SH-SY5Y (cell line): Measurements from ENCODE around the gene MAGEF1.

Experiments used
- GATA2 ChIP-seq: IDR thresholded peaks from 2 replicates; pipeline ENCODE4 v1.6.1; 2011; ENCODE audit warnings: mild to moderate bottlenecking, low read depth, low read length
- GATA3 ChIP-seq: IDR thresholded peaks from 2 replicates; pipeline ENCODE4 v1.6.1; 2011; ENCODE audit warnings: low read depth, mild to moderate bottlenecking, low read length, moderate library complexity

DNA sequence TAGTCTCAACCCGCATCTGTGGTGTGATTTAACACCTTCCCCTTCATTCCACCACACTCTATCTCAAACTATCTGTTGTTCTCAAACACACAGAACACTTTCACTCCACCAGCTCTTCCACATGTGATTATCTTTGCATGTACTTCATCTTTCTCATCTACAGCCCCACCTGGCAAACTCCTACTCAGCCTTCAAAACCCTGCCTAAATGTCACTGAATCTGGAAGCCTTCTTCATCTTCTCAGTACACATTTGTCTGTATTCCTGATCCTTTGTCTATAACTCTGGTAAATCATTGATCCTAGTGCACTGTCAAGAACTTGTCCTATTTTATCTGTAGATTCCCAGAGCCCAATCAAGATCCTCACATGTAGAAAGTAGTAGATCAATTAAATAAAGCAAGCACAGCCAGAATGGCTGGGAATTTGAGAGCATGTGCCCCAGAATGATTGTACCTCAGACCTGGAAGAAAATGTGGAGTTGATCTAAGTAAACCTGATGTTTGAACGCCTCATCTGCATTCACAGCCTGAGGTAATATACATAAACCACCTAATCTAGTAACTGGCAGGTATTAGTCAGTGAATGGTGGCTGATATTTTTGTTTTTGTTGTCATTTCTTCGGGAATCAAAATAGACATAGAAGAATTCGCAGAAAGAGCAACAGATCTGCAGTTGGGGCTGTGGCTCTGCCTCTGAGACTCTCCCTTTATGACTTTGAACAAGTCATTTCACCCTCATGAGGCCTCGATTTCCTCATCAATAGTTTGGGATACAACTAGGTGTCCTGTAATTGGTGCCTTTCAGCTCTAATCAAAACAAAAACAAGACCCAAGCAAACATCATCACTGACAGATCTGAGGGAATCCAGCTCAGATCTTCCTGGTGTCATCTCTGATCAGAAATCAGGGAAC, 28.0 kb upstream of the MAGEF1 start:
- no peak for TF ChIP-seq GATA2
- no peak for TF ChIP-seq GATA3
